ENCODE measurements around the gene TMEM139.

GRCh38 chr7:143243614-143244013 lies 41.1 kb upstream of the TMEM139 start:
- TF ChIP-seq CTCF (IDR thresholded peaks at IDR 0.05) (no peak), EP300 (IDR thresholded peaks at IDR 0.05) (no peak)

Measured in tibial nerve (tissue), 4 donors.